ENCODE measurements around the gene GCN1. TPM values are rescaled to one million over a fixed set of nuclear protein-coding genes. Genes with fewer than 3 reads are reported as not detected.

GCN1 gene
- polyA plus RNA-seq, 2 of the 4 experiments (the other 2 are of a cell fraction), result 43.2 to 64.1 TPM

GRCh38 chr12:120110550-120111501 is 83.7 kb downstream of the GCN1 start:
- CTCF ChIA-PET, result interaction anchor here (0.7 to 1.3 kb wide), 6 partner anchors 7 to 122 kb away, joined by 3 to 4 read pairs (median 3); partner anchors contain the start of gene BICDL1
- Histone ChIP-seq H3K9me3 (no peaks in the 10 kb centered on the region), H3K27ac (peak overlapping the region in 1 of 2 experiments; percentile 37; a peak in 1 of 6 replicates), H3K4me3 (no peak overlapping the region), H3K4me1 (peaks cover 9% of the 10 kb centered on the region), H3K4me2 (no peak overlapping the region)
- 93% methylated on average over 26 of the region's 26 CpGs for WGBS (ENCODE audit: missing lambda C conversion rate)
- FAIRE-seq (no peak), DNase-seq (ENCODE audit: low read depth in 1 of 2, low spot score in 1 of 2) (no peak), ATAC-seq (peak; percentile 27 to 41; a peak in 4 of 6 replicates)
- POLR2A ChIA-PET, result no interaction called here
- TF ChIP-seq FOSB (CRISPR knock-in tag; IDR thresholded peaks at IDR 0.05), result no peak
- TF ChIP-seq EHMT2 (IDR thresholded peaks at IDR 0.05; ENCODE audit: low read depth), result no peak
- TF ChIP-seq RNF2 (IDR thresholded peaks at IDR 0.05; ENCODE audit: borderline replicate concordance, low read depth), result no peak
- no peak for TF ChIP-seq SMC3 (IDR thresholded peaks at IDR 0.05)
- no peak for TF ChIP-seq CBX2 (IDR thresholded peaks at IDR 0.05; ENCODE audit: borderline replicate concordance, low read depth)
- no peak for TF ChIP-seq FOSL2 (IDR thresholded peaks at IDR 0.05)
- TF ChIP-seq FOSL2 (CRISPR knock-in tag; IDR thresholded peaks at IDR 0.05), result no peak
- no peak for TF ChIP-seq GATA3 (IDR thresholded peaks at IDR 0.05; ENCODE audit: borderline replicate concordance)
- TF ChIP-seq, protein P1, sequence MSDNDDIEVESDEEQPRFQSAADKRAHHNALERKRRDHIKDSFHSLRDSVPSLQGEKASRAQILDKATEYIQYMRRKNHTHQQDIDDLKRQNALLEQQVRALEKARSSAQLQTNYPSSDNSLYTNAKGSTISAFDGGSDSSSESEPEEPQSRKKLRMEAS (IDR thresholded peaks at IDR 0.05), result no peak

DNA sequence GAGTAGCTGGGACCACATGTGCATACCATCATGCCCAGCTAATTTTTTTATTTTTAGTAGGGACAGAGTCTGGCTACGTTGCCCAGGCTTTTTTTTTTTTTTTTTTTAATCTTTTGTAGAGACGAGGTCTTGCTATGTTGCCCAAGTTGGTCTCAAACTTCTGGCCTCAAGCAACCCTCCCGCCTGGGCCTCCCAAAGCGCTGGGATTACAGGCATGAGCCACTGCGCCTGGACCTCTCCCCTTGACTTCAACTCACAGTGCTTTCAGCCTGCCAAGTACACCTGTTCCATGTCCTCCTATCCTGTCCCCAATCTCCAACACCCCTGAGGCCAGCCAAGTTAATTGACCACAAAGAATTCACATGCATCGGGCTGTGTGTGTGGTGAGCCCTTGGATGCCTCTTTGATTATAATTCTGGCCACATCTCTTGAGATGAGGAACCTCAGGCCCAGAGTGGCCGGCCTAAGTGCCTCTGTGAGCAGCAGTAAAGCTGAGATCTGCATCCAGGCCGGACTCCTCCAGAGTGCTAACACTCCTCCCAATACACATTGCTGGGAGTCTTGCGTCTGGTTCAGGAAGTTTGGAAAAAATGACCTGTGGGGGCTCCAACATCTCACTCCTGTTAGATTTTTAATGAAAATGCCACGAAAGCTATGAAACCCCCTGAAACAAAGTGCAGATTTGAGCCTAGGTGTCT is 84.8 kb downstream of the GCN1 start:
- Histone ChIP-seq H3K4me3 (no peak overlapping the region), H3K9me3 (no peaks in the 10 kb centered on the region), H3K27ac (no peak overlapping the region), H3K4me2 (no peak overlapping the region), H3K4me1 (peaks cover 6% of the 10 kb centered on the region; the same call in 1 of the 3 replicates)
- no peak for TF ChIP-seq HDAC2 (IDR thresholded peaks at IDR 0.05)
- no peak for TF ChIP-seq MAFK (IDR thresholded peaks at IDR 0.05; ENCODE audit: partially characterized antibody)
- TF ChIP-seq HOXA7 (CRISPR knock-in tag; IDR thresholded peaks at IDR 0.05), result no peak
- TF ChIP-seq HOXB5 (CRISPR knock-in tag; IDR thresholded peaks at IDR 0.05), result no peak
- TF ChIP-seq KDM1A (IDR thresholded peaks at IDR 0.05; ENCODE audit: low read depth), result no peak
- no peak for TF ChIP-seq CHD4 (IDR thresholded peaks at IDR 0.05; ENCODE audit: borderline replicate concordance)
- no peak for TF ChIP-seq NFE2L2 (conservative IDR thresholded peaks at IDR 0.05; ENCODE audit: low read length)
- no peak for TF ChIP-seq TP53 (CRISPR knock-in tag; IDR thresholded peaks at IDR 0.05)
- TF ChIP-seq USF2 (IDR thresholded peaks at IDR 0.05), result no peak
- no peak for TF ChIP-seq EHMT2 (IDR thresholded peaks at IDR 0.05; ENCODE audit: low read depth)
- TF ChIP-seq POLR2AphosphoS2 (conservative IDR thresholded peaks at IDR 0.05; ENCODE audit: low read length), result no peak
- TF ChIP-seq ELK1 (IDR thresholded peaks at IDR 0.05; ENCODE audit: low read depth, low read length), result no peak
- no peak for TF ChIP-seq FOSL2 (IDR thresholded peaks at IDR 0.05)
- TF ChIP-seq FOSL2 (CRISPR knock-in tag; IDR thresholded peaks at IDR 0.05), result no peak
- FAIRE-seq (no peak), ATAC-seq (no peak), DNase-seq (ENCODE audit: low read depth in 1 of 2, low spot score in 1 of 2) (no peak)
- WGBS (ENCODE audit: missing lambda C conversion rate), result 91% methylated on average over 10 of the region's 10 CpGs
- CTCF ChIA-PET, result interaction anchor here (1.2 kb wide), 2 partner anchors 10 to 12 kb away, joined by 3 to 4 read pairs; no protein-coding TSS in a partner anchor
- POLR2A ChIA-PET, result no interaction called here
